Epithelial cell of proximal tubule (primary cell): Measurements from ENCODE around the gene BRINP2. TPM values are rescaled to one million over a fixed set of nuclear protein-coding genes. Genes with fewer than 3 reads are reported as not detected.

Experiments used
- DNase-seq: peaks from one replicate; pipeline ENCODE4 v3.0.0-alpha.2; 2011; ENCODE audit warnings: low read depth
- H3K4me3 ChIP-seq: 2 replicates; pipeline ENCODE4 v1.5.1; 2011; ENCODE audit warnings: low read depth, mild to moderate bottlenecking, low read length
- CTCF ChIP-seq: conservative IDR thresholded peaks from 2 replicates; pipeline ENCODE4 v1.5.1; 2012; ENCODE audit warnings: low read depth, mild to moderate bottlenecking, low read length
- total RNA-seq: library from RNA; depleted of rRNA; stranded (reverse); fragments of >200 nt; gene quantifications from 2 replicates; pipeline ENCODE4 v1.2.3, GENCODE V29; 2015

The BRINP2 gene
- total RNA-seq, 1 donor from 2014 or later, result not detected

- H3K4me3 ChIP-seq, result no peak overlapping the region
- DNase-seq, result no peak
- no peak for TF ChIP-seq CTCF
These were observed 28.7 kb upstream of the BRINP2 start for GRCh38 chr1:177142010-177142409.

GRCh38 chr1:177142791-177143271, 27.9 kb upstream of the BRINP2 start:
- no peak overlapping the region for H3K4me3 ChIP-seq
- no peak for TF ChIP-seq CTCF
- DNase-seq, result no peak

GRCh38 chr1:177145106-177146070, 25.4 kb upstream of the BRINP2 start:
- no peak for TF ChIP-seq CTCF
- no peak overlapping the region for H3K4me3 ChIP-seq
- no peak for DNase-seq

- no peak for TF ChIP-seq CTCF
- H3K4me3 ChIP-seq, result no peak overlapping the region
- no peak for DNase-seq
These were observed 24.3 kb upstream of the BRINP2 start for GRCh38 chr1:177146499-177146898.

- no peak for TF ChIP-seq CTCF
- H3K4me3 ChIP-seq, result no peak overlapping the region
- no peak for DNase-seq
These were observed 8.5 kb upstream of the BRINP2 start for GRCh38 chr1:177162243-177162642.

- no peak for TF ChIP-seq CTCF
- no peak for DNase-seq
- no peak overlapping the region for H3K4me3 ChIP-seq
These were observed 6.8 kb upstream of the BRINP2 start for GRCh38 chr1:177163844-177164379.
